ENCODE results near the gene NOTCH3. TPM values are rescaled to one million over a fixed set of nuclear protein-coding genes. Genes with fewer than 3 reads are reported as not detected.

Gene NOTCH3
- 18.2 and 26.4 TPM in 2 replicates for total RNA-seq
- 3.9 and 42.6 TPM in 2 replicates for polyA plus RNA-seq
- polyA plus RNA-seq (2012): 7.1 and 75.2 TPM in 2 replicates
- polyA minus RNA-seq (ENCODE audit: low replicate concordance): 20.5 and 355 TPM in 2 replicates

DNA sequence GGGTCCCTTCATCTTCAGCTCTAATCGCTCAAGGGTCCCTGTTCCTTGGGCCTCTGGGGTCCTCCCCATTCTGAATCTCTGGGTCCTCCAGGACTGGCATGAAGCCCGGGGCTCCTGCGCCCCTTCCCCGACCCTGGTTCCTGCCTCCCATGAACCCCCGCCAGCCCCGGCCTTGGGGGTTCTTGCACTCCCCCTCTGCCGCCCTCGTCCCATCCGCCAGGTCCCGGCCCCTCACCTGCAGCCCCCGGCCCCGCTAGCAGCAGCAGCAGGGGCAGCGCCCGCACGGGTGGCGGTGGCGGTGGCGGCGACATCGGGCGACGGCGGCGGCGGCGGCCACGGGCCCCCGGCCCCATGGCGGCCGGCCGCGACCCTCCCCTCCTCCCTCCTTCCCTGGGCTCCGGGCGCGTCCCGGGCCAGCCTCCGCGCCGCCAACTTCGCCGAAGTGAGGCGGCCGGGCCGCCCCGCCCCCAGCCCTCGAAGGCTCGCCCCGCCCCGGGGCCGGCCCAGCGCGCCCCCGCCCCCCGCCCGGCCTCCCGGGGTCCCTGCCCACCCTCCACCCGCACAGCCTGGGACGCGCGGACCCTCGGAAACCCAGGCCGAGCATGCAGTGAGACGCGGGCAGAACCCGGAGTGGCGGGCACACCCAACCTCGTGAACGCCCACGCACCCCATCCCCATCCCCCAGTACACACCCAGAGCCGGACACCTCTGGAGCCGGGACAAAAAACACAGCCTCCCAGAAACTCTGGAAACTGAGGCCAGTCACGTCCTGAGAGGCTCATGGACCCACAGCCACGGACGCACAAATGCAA, at the start of gene NOTCH3:
TSS of gene NOTCH3 (minus strand) at position 443 of the 812 bp plus-strand sequence. CDS start at position 353, 90 bp downstream.
- Histone ChIP-seq H3K4me2 (ENCODE audit: extremely low read depth, insufficient read depth, low read length) (peak within 1 kb of the TSS; percentile 90), H3K36me3 (ENCODE audit: control insufficient read depth, insufficient read depth, low read length) (no peaks in the 10 kb centered on the region), H3K27ac (ENCODE audit: insufficient read depth, low read length) (peak within 1 kb of the TSS; percentile 27), H3K4me3 (replicated peaks in 1 of 4; ENCODE audit: control extremely low read depth in 1 of 4, insufficient read depth in 1 of 4, low read depth in 3 of 4, low read length in 4 of 4) (peak within 1 kb of the TSS; percentile 53 to 72 (median 56)), H4K20me1 (ENCODE audit: control insufficient read depth, extremely low read depth, insufficient read depth, low read length) (no peaks in the 10 kb centered on the region), H3K4me1 (ENCODE audit: control insufficient read depth, extremely low read depth, insufficient read depth, low read length) (peaks cover 10% of the 10 kb centered on the region), H3K9me3 (ENCODE audit: control insufficient read depth, insufficient read depth, low read depth, low read length) (no peaks in the 10 kb centered on the region), H3K27me3 (ENCODE audit: control insufficient read depth, insufficient read depth, low read length) (no peaks in the 10 kb centered on the region), H3K9ac (ENCODE audit: insufficient read depth, low read length) (peak within 1 kb of the TSS; percentile 82), H3K79me2 (ENCODE audit: control insufficient read depth, insufficient read depth, low read length) (no peaks in the 10 kb centered on the region), H2AFZ (ENCODE audit: low read length) (peak within 1 kb of the TSS; percentile 44)
- TF ChIP-seq, protein P1, sequence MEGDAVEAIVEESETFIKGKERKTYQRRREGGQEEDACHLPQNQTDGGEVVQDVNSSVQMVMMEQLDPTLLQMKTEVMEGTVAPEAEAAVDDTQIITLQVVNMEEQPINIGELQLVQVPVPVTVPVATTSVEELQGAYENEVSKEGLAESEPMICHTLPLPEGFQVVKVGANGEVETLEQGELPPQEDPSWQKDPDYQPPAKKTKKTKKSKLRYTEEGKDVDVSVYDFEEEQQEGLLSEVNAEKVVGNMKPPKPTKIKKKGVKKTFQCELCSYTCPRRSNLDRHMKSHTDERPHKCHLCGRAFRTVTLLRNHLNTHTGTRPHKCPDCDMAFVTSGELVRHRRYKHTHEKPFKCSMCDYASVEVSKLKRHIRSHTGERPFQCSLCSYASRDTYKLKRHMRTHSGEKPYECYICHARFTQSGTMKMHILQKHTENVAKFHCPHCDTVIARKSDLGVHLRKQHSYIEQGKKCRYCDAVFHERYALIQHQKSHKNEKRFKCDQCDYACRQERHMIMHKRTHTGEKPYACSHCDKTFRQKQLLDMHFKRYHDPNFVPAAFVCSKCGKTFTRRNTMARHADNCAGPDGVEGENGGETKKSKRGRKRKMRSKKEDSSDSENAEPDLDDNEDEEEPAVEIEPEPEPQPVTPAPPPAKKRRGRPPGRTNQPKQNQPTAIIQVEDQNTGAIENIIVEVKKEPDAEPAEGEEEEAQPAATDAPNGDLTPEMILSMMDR (conservative IDR thresholded peaks at IDR 0.05 in 1 of 2, IDR thresholded peaks at IDR 0.05 in 1 of 2; ENCODE audit: low read depth in 1 of 2, low read length in 2 of 2): no peak
- TF ChIP-seq EZH2 (IDR thresholded peaks at IDR 0.05; ENCODE audit: low read length, missing control alignments): no peak
- no peak for DNase-seq (ENCODE audit: low read depth in 2 of 2)

DNA sequence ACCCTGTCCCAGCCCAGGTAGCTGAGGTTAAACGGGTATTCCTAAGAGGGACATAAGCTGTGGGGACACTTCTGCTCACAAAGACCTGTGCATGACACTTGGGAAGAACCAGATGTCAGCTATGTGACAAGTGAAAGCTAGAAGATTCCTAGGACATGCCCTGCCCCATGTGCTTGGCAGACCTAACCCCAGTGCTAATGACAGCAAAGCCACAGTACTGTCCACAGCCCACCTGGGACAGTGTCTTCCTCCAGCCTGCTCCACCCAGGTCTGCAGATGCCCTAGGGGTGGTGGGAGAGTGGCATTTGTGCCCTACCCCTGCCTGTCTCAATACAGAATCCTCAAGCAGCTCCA, 49.8 kb upstream of the NOTCH3 start:
- TF ChIP-seq, protein P1 (conservative IDR thresholded peaks at IDR 0.05 in 1 of 2, IDR thresholded peaks at IDR 0.05 in 1 of 2; ENCODE audit: low read depth in 1 of 2, low read length in 2 of 2): no peak
- TF ChIP-seq EZH2 (IDR thresholded peaks at IDR 0.05; ENCODE audit: low read length, missing control alignments): no peak
- Histone ChIP-seq H3K9me3 (ENCODE audit: control insufficient read depth, insufficient read depth, low read depth, low read length) (no peaks in the 10 kb centered on the region), H4K20me1 (ENCODE audit: control insufficient read depth, extremely low read depth, insufficient read depth, low read length) (no peaks in the 10 kb centered on the region), H2AFZ (ENCODE audit: low read length) (no peak overlapping the region), H3K4me1 (ENCODE audit: control insufficient read depth, extremely low read depth, insufficient read depth, low read length) (peaks cover 64% of the 10 kb centered on the region), H3K36me3 (ENCODE audit: control insufficient read depth, insufficient read depth, low read length) (peaks cover 30% of the 10 kb centered on the region), H3K27me3 (ENCODE audit: control insufficient read depth, insufficient read depth, low read length) (no peaks in the 10 kb centered on the region), H3K79me2 (ENCODE audit: control insufficient read depth, insufficient read depth, low read length) (peaks cover 25% of the 10 kb centered on the region), H3K9ac (ENCODE audit: insufficient read depth, low read length) (peak overlapping the region; percentile 77), H3K4me2 (ENCODE audit: extremely low read depth, insufficient read depth, low read length) (peak overlapping the region; percentile 60), H3K4me3 (replicated peaks in 1 of 4; ENCODE audit: control extremely low read depth in 1 of 4, insufficient read depth in 1 of 4, low read depth in 3 of 4, low read length in 4 of 4) (peak overlapping the region in 1 of 4 experiments; percentile 13), H3K27ac (ENCODE audit: insufficient read depth, low read length) (peak overlapping the region; percentile 99)
- no peak for DNase-seq (ENCODE audit: low read depth in 2 of 2)

DNA sequence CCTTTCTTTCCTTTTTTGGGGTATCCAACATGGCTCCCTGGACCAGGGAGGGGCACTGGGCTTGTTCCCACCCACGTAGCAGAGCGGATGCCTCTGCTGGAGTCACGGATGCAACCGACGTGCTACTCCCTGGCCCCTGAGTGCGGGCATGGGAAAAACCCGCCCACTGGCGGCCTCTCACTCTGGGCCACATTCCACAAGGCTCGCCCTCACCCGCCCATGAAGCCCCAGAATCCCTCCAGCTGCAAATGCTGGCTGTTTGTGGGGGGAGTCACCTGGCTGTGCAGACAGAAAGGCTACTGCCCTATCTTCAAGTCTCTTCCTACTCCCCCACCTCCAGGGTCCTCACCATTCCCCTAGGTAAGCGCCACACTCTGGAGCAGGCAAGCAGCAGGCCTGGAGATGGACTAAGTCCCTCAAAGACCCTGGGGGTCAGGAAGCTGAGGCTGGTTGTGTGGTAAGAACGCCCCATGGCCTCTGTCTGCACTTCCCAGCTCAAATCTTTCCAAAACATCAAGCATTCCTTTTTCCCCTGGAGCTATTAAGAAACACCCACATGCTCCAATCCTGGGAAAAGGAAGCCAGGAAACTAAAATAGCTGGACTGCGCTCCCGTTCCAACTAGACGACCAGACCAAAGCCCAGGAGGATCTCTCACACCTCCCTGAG, 49.3 kb upstream of the NOTCH3 start:
- H3K27me3 ChIP-seq (ENCODE audit: control insufficient read depth, insufficient read depth, low read length): no peaks in the 10 kb centered on the region
- no peak overlapping the region for H2AFZ ChIP-seq (ENCODE audit: low read length)
- peaks cover 64% of the 10 kb centered on the region for H3K4me1 ChIP-seq (ENCODE audit: control insufficient read depth, extremely low read depth, insufficient read depth, low read length)
- H3K27ac ChIP-seq (ENCODE audit: insufficient read depth, low read length): peak overlapping the region; percentile 99
- H3K9ac ChIP-seq (ENCODE audit: insufficient read depth, low read length): peak overlapping the region; percentile 77
- peaks cover 24% of the 10 kb centered on the region for H3K79me2 ChIP-seq (ENCODE audit: control insufficient read depth, insufficient read depth, low read length)
- no peak for TF ChIP-seq EZH2 (IDR thresholded peaks at IDR 0.05; ENCODE audit: low read length, missing control alignments)
- TF ChIP-seq, protein P1 (conservative IDR thresholded peaks at IDR 0.05 in 1 of 2, IDR thresholded peaks at IDR 0.05 in 1 of 2; ENCODE audit: low read depth in 1 of 2, low read length in 2 of 2): no peak
- peaks cover 30% of the 10 kb centered on the region for H3K36me3 ChIP-seq (ENCODE audit: control insufficient read depth, insufficient read depth, low read length)
- H4K20me1 ChIP-seq (ENCODE audit: control insufficient read depth, extremely low read depth, insufficient read depth, low read length): no peaks in the 10 kb centered on the region
- peak; percentile 88 to 92 for DNase-seq (ENCODE audit: low read depth in 2 of 2)
- H3K4me2 ChIP-seq (ENCODE audit: extremely low read depth, insufficient read depth, low read length): peak overlapping the region; percentile 60
- H3K9me3 ChIP-seq (ENCODE audit: control insufficient read depth, insufficient read depth, low read depth, low read length): no peaks in the 10 kb centered on the region
- no peak overlapping the region for H3K4me3 ChIP-seq (replicated peaks in 1 of 4; ENCODE audit: control extremely low read depth in 1 of 4, insufficient read depth in 1 of 4, low read depth in 3 of 4, low read length in 4 of 4)
